IMR-90 (cell line): ENCODE results near the gene MID1. TPM values are rescaled to one million over a fixed set of nuclear protein-coding genes. Genes with fewer than 3 reads are reported as not detected.

ENCODE experiments used
- ATAC-seq: fragments of 200-7000 bp; cut with Tn5 transposase; 2 replicates; pipeline ENCODE4 v1.9.1; 2020; ENCODE audit warnings: low read depth, mild to moderate bottlenecking, moderate library complexity
- BruUV-seq: library from RNA; stranded (reverse); fragments of 400-500 nt; replicated peaks from 2 replicates; lab custom pipeline; 2021; lab: Mats Ljungman, UMichigan
- CTCF ChIA-PET: fragments of 300-600 bp; formaldehyde crosslinking; extraction: SDS; loops from one replicate; lab custom pipeline; 2021; ENCODE audit warnings: antibody characterized with exemption; lab: Yijun Ruan, JAX
- POLR2A ChIA-PET: fragments of 300-600 bp; sonication (Branson Sonifier 250); formaldehyde crosslinking; loops from one replicate; lab custom pipeline; 2022; ENCODE audit warnings: antibody characterized with exemption; ENCODE audit not compliant: unreplicated experiment; lab: Charles Lee
- DNase-seq: peaks from one replicate; pipeline ENCODE4 v3.0.0; 2013
- H2AFZ ChIP-seq: replicated peaks from 2 replicates; pipeline ENCODE3; 2013; ENCODE audit warnings: low read length, mild to moderate bottlenecking; ENCODE audit not compliant: poor library complexity
- H2AK5ac ChIP-seq: 2 replicates; pipeline ENCODE4 v1.6.1; 2013; ENCODE audit warnings: low read depth, low read length, inconsistent platforms
- H2AK9ac ChIP-seq: replicated peaks from 2 replicates; pipeline ENCODE3; 2013; ENCODE audit warnings: mild to moderate bottlenecking, low read depth, low read length, moderate library complexity; ENCODE audit not compliant: poor library complexity
- H2BK120ac ChIP-seq: 2 replicates; pipeline ENCODE4 v1.6.1; 2013; ENCODE audit warnings: low read depth, low read length, inconsistent platforms
- H2BK15ac ChIP-seq: 3 replicates; pipeline ENCODE4 v1.6.1; 2013; ENCODE audit warnings: low read depth, low read length, inconsistent platforms
- H2BK20ac ChIP-seq: 2 replicates; pipeline ENCODE4 v1.6.1; 2013; ENCODE audit warnings: low read depth, mild to moderate bottlenecking, inconsistent platforms, low read length, moderate library complexity
- H2BK5ac ChIP-seq: 2 replicates; pipeline ENCODE4 v1.6.1; 2013; ENCODE audit warnings: mild to moderate bottlenecking, low read depth, low read length, inconsistent platforms; ENCODE audit not compliant: poor library complexity, severe bottlenecking
- H3K14ac ChIP-seq: replicated peaks from 2 replicates; pipeline ENCODE4 v1.6.1; 2013; ENCODE audit warnings: low read depth, low read length, inconsistent platforms
- H3K18ac ChIP-seq: 2 replicates; pipeline ENCODE4 v1.6.1; 2013; ENCODE audit warnings: low read depth, low read length, control low read depth
- H3K23ac ChIP-seq: 2 replicates; pipeline ENCODE4 v1.6.1; 2013; ENCODE audit warnings: low read depth, low read length, inconsistent platforms
- H3K27ac ChIP-seq: 2 replicates; pipeline ENCODE4 v1.5.1; 2013; ENCODE audit warnings: mild to moderate bottlenecking, control low read depth, low read length; ENCODE audit not compliant: insufficient read depth
- H3K27me3 ChIP-seq: 2 replicates; pipeline ENCODE4 v1.6.1; 2013; ENCODE audit warnings: low read length; ENCODE audit not compliant: control insufficient read depth, insufficient read depth
- H3K36me3 ChIP-seq: 2 replicates; pipeline ENCODE4 v1.6.1; 2013; ENCODE audit warnings: low read length, mixed read lengths; ENCODE audit not compliant: control insufficient read depth, insufficient read depth
- H3K4ac ChIP-seq: 2 replicates; pipeline ENCODE4 v1.6.1; 2013; ENCODE audit warnings: low read depth, low read length, inconsistent platforms
- H3K4me1 ChIP-seq: 2 replicates; pipeline ENCODE4 v1.6.1; 2013; ENCODE audit warnings: low read length, mixed read lengths; ENCODE audit not compliant: control insufficient read depth, insufficient read depth
- H3K4me2 ChIP-seq: 2 replicates; pipeline ENCODE4 v1.6.1; 2013; ENCODE audit warnings: low read depth, mild to moderate bottlenecking, control low read depth, low read length, moderate library complexity
- H3K4me3 ChIP-seq: 2 replicates; pipeline ENCODE4 v1.5.1; 2013; ENCODE audit warnings: low read depth, mild to moderate bottlenecking, control low read depth, low read length, moderate library complexity; ENCODE audit not compliant: insufficient read depth
- H3K56ac ChIP-seq: 2 replicates; pipeline ENCODE4 v1.6.1; 2013; ENCODE audit warnings: low read length, inconsistent platforms; ENCODE audit not compliant: insufficient read depth; ENCODE audit errors: extremely low read depth
- H3K79me1 ChIP-seq, 2 experiments: 2 replicates each; pipeline ENCODE4 v1.6.1; 2013; ENCODE audit warnings: low read length in 2 of 2, inconsistent platforms in 1 of 2, low read depth in 1 of 2
- H3K9ac ChIP-seq: 2 replicates; pipeline ENCODE4 v1.6.1; 2013; ENCODE audit warnings: low read depth, low read length, control low read depth
- H3K9me1 ChIP-seq: 2 replicates; pipeline ENCODE4 v1.6.1; 2013; ENCODE audit warnings: low read length, inconsistent platforms; ENCODE audit not compliant: insufficient read depth
- H3K9me3 ChIP-seq: 2 replicates; pipeline ENCODE4 v1.6.1; 2013; ENCODE audit warnings: low read length; ENCODE audit not compliant: control insufficient read depth, insufficient read depth
- H4K20me1 ChIP-seq: 2 replicates; pipeline ENCODE4 v1.6.1; 2013; ENCODE audit warnings: low read length, inconsistent platforms; ENCODE audit not compliant: insufficient read depth
- H4K5ac ChIP-seq: 2 replicates; pipeline ENCODE4 v1.6.1; 2013; ENCODE audit warnings: mild to moderate bottlenecking, low read depth, low read length, control low read depth
- H4K8ac ChIP-seq, 2 experiments: 2 replicates each; pipeline ENCODE4 v1.6.1; 2013; ENCODE audit warnings: low read depth in 2 of 2, low read length in 2 of 2, control low read depth in 1 of 2, inconsistent platforms in 1 of 2
- H4K91ac ChIP-seq: 2 replicates; pipeline ENCODE4 v1.6.1; 2013; ENCODE audit warnings: low read depth, low read length, inconsistent platforms; ENCODE audit not compliant: insufficient read depth
- BHLHE40 ChIP-seq: fragments of 150-350 bp; IDR thresholded peaks from 2 replicates; pipeline ENCODE4 v1.6.1; 2016; ENCODE audit warnings: mild to moderate bottlenecking, low read depth, low read length
- CEBPB ChIP-seq: IDR thresholded peaks from 2 replicates; pipeline ENCODE4 v1.6.1; 2012; ENCODE audit warnings: low read depth, low read length, improper control_type of control experiment
- CHD1 ChIP-seq: IDR thresholded peaks from 2 replicates; pipeline ENCODE4 v1.6.1; 2012; ENCODE audit warnings: low read depth, low read length, improper control_type of control experiment
- CTCF ChIP-seq: conservative IDR thresholded peaks from 2 replicates; pipeline ENCODE4 v1.5.1; 2012; ENCODE audit warnings: mild to moderate bottlenecking, low read depth, low read length, improper control_type of control experiment
- ELK1 ChIP-seq: fragments of 150-350 bp; IDR thresholded peaks from 2 replicates; pipeline ENCODE4 v1.6.1; 2016; ENCODE audit warnings: low read depth, mild to moderate bottlenecking, low read length, moderate library complexity, borderline replicate concordance
- FOS ChIP-seq: fragments of 150-350 bp; IDR thresholded peaks from 2 replicates; pipeline ENCODE4 v1.6.1; 2016; ENCODE audit warnings: low read depth, low read length
- MAFK ChIP-seq: IDR thresholded peaks from 2 replicates; pipeline ENCODE4 v1.6.1; 2012; ENCODE audit warnings: low read depth, low read length, improper control_type of control experiment
- MAZ ChIP-seq: IDR thresholded peaks from 2 replicates; pipeline ENCODE4 v1.6.1; 2012; ENCODE audit warnings: low read depth, mild to moderate bottlenecking, low read length, improper control_type of control experiment, moderate library complexity, borderline replicate concordance
- MXI1 ChIP-seq: IDR thresholded peaks from 2 replicates; pipeline ENCODE4 v1.6.1; 2012; ENCODE audit warnings: low read depth, mild to moderate bottlenecking, low read length, moderate library complexity, borderline replicate concordance
- NFE2L2 ChIP-seq: fragments of 150-350 bp; IDR thresholded peaks from 2 replicates; pipeline ENCODE4 v1.6.1; 2016; ENCODE audit warnings: low read depth, mild to moderate bottlenecking, low read length
- POLR2A ChIP-seq: IDR thresholded peaks from 2 replicates; pipeline ENCODE4 v1.6.1; 2012; ENCODE audit warnings: mild to moderate bottlenecking, low read depth, low read length
- RAD21 ChIP-seq: IDR thresholded peaks from 2 replicates; pipeline ENCODE4 v1.6.1; 2012; ENCODE audit warnings: low read length, improper control_type of control experiment
- RCOR1 ChIP-seq: IDR thresholded peaks from 2 replicates; pipeline ENCODE4 v1.6.1; 2012; ENCODE audit warnings: mild to moderate bottlenecking, low read length, improper control_type of control experiment; ENCODE audit not compliant: insufficient replicate concordance
- SMC3 ChIP-seq: fragments of 150-350 bp; IDR thresholded peaks from 2 replicates; pipeline ENCODE4 v1.6.1; 2016; ENCODE audit warnings: low read depth, mild to moderate bottlenecking, antibody characterized with exemption, low read length, moderate library complexity
- USF2 ChIP-seq: fragments of 150-350 bp; IDR thresholded peaks from 2 replicates; pipeline ENCODE4 v1.6.1; 2017; ENCODE audit warnings: mild to moderate bottlenecking, antibody characterized with exemption, low read length, low read depth
- WGBS, 2 experiments: methylation state at CpG; one replicate each; pipeline versions ENCODE4 v1.1.5 to v1.1.7; 2013; ENCODE audit warnings: missing lambda C conversion rate in 2 of 2; ENCODE audit not compliant: insufficient read length in 1 of 2; ENCODE audit errors: extremely low coverage in 2 of 2; 5-methylcytosine and 5-hydroxymethylcytosine counted together
- dilution Hi-C: fragments of 300-500 bp; cut with HindIII; formaldehyde crosslinking; loops from one replicate; pipeline ENCODE4 v1.14.3; 2018; ENCODE audit warnings: low sequenced_read_pairs; ENCODE audit not compliant: unreplicated experiment
- in situ Hi-C: fragments of 300-500 bp; cut with MboI; formaldehyde crosslinking; loops from 3 replicates; pipeline ENCODE4 v1.14.3; 2019; ENCODE audit warnings: low sequenced_read_pairs, inconsistent platforms, mixed read lengths
- intact Hi-C: fragments of 100-400 bp; cut with micrococcal nuclease; formaldehyde crosslinking; loops from 2 replicates; pipeline ENCODE4 v1.10.0; 2022
- polyA plus RNA-seq, 3 experiments: library from polyadenylated mRNA; depleted of rRNA; stranded (reverse); fragments of >200 nt; gene quantifications; 2 replicates each; pipeline ENCODE4 v1.2.3, GENCODE V29; 2012; ENCODE audit warnings: low replicate concordance in 1 of 3
- total RNA-seq: library from RNA; depleted of rRNA; stranded (reverse); fragments of >200 nt; gene quantifications from 2 replicates; pipeline ENCODE4 v1.2.3, GENCODE V29; 2012

Gene MID1
- total and polyA plus RNA-seq, 2 of the 4 experiments (the other 2 are of a cell fraction): 37.2 to 106 TPM

DNA sequence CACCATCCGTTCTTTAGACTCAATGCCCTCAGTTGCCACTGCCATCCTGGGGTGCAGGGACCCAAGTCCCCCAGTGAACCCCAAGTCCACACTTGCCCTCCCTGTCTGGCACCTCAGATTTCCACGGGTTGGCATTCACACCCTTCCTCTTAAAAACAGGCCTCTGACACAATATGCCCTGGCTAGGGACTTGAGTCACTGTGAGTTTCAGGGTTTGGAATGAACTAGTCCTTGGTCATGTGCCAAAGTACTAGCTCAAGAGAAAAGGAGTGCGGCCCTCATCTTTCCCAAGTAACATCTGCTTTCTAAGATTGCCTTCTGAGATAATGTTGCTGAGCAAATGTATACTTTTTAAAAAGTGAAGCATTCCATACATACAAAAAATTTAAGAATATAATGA is 134.0 kb downstream of the MID1 start:
- Histone ChIP-seq H3K4ac (peak overlapping the region; percentile 54), H2AFZ (no peak overlapping the region), H3K56ac (no peak overlapping the region), H3K4me1 (peaks cover 11% of the 10 kb centered on the region), H2AK9ac (no peak overlapping the region), H4K20me1 (no peaks in the 10 kb centered on the region), H2BK120ac (peak overlapping the region; percentile 10; the same call in 1 of the 2 replicates), H4K91ac (no peak overlapping the region), H4K8ac (0 out of 4 replicates have a peak overlapping the region, but pooled peaks of 1 of the 2 experiments have one; percentile 52), H3K18ac (no peak overlapping the region; the same call in 1 of the 2 replicates), H3K9me1 (peaks cover 2% of the 10 kb centered on the region; the same call in 1 of the 2 replicates), H3K4me2 (no peak overlapping the region), H2BK15ac (no peak overlapping the region), H3K27me3 (no peaks in the 10 kb centered on the region), H4K5ac (no peak overlapping the region; the same call in 1 of the 2 replicates), H3K79me1 (peaks cover 6 to 17% of the 10 kb centered on the region in 2 experiments), H3K36me3 (peaks cover 4% of the 10 kb centered on the region; the same call in 1 of the 2 replicates), H2BK5ac (no peak overlapping the region), H3K4me3 (no peak overlapping the region), H3K27ac (peak overlapping the region; percentile 59; the same call in 1 of the 2 replicates), H3K23ac (no peak overlapping the region), H3K14ac (0 out of 2 replicates have a peak overlapping the region, but pooled peaks have one; percentile 1), H2BK20ac (no peak overlapping the region), H3K9me3 (no peaks in the 10 kb centered on the region), H3K9ac (no peak overlapping the region), H2AK5ac (peak overlapping the region; percentile 43; the same call in 1 of the 2 replicates)
- POLR2A ChIA-PET: no interaction called here
- BruUV-seq: no TSS peak
- ATAC-seq (peak; percentile 67), DNase-seq (peak; percentile 84)
- WGBS, 2 experiments: no CpG with 5 or more reads among the region's 3 CpGs
- intact Hi-C loops: no loop called here
- in situ Hi-C loops: no loop called here
- dilution Hi-C loops: no loop called here
- TF ChIP-seq POLR2A: no peak
- TF ChIP-seq FOS: no peak
- TF ChIP-seq RCOR1: no peak
- TF ChIP-seq ELK1: no peak
- no peak for TF ChIP-seq CHD1
- TF ChIP-seq MXI1: no peak
- no peak for TF ChIP-seq SMC3
- no peak for TF ChIP-seq CEBPB
- no peak for TF ChIP-seq BHLHE40
- no peak for TF ChIP-seq CTCF
- TF ChIP-seq MAZ: no peak
- no peak for TF ChIP-seq RAD21
- TF ChIP-seq USF2: no peak
- TF ChIP-seq MAFK: no peak
- TF ChIP-seq NFE2L2: no peak
- CTCF ChIA-PET: no interaction called here
